Neuron (in vitro differentiated cells): Measurements from ENCODE around the gene DNAJC25.
A peak's percentile ranks its signal among the peaks of the same experiment; 100 is the strongest.

Experiments used
- H2AFZ ChIP-seq: one replicate; pipeline ENCODE4 v1.6.1; 2013; ENCODE audit warnings: low read depth, mild to moderate bottlenecking, inconsistent platforms, low read length, moderate library complexity
- H3K27me3 ChIP-seq: one replicate; pipeline ENCODE4 v1.6.1; 2013; ENCODE audit warnings: low read length; ENCODE audit not compliant: insufficient read depth
- H3K36me3 ChIP-seq: one replicate; pipeline ENCODE4 v1.6.1; 2013; ENCODE audit warnings: low read length; ENCODE audit not compliant: insufficient read depth
- H3K4me1 ChIP-seq: one replicate; pipeline ENCODE4 v1.6.1; 2013; ENCODE audit warnings: low read length; ENCODE audit not compliant: insufficient read depth
- H3K4me3 ChIP-seq: 2 replicates; pipeline ENCODE4 v1.5.1; 2013; ENCODE audit warnings: mild to moderate bottlenecking, low read length, moderate library complexity
- H3K9me3 ChIP-seq: one replicate; pipeline ENCODE4 v1.6.1; 2013; ENCODE audit warnings: low read length

The DNAJC25 gene

GRCh38 chr9:111631214-111631971 lies at the start of gene DNAJC25:
Gene DNAJC25 (plus strand): TSS chr9:111631334. CDS start chr9:111631408, 74 bp downstream.
- Histone ChIP-seq H2AFZ (peak within 1 kb of the TSS; percentile 64), H3K4me3 (peak within 1 kb of the TSS; percentile 80), H3K9me3 (no peaks in the 10 kb centered on the region), H3K36me3 (no peaks in the 10 kb centered on the region), H3K27me3 (no peaks in the 10 kb centered on the region), H3K4me1 (peaks cover 20% of the 10 kb centered on the region)

- H3K4me1 ChIP-seq = no peaks in the 10 kb centered on the region
- H3K9me3 ChIP-seq = no peaks in the 10 kb centered on the region
- H3K27me3 ChIP-seq = no peaks in the 10 kb centered on the region
- H3K36me3 ChIP-seq = peaks cover 6% of the 10 kb centered on the region
- no peak overlapping the region for H2AFZ ChIP-seq
- no peak overlapping the region for H3K4me3 ChIP-seq
Observed at GRCh38 chr9:111582888-111583287, 48.2 kb upstream of the DNAJC25 start.

- no peaks in the 10 kb centered on the region for H3K9me3 ChIP-seq
- H3K36me3 ChIP-seq = peaks cover 2% of the 10 kb centered on the region
Observed at GRCh38 chr9:111586378-111586777, 44.8 kb upstream of the DNAJC25 start.

GRCh38 chr9:111588846-111589245 lies 42.3 kb upstream of the DNAJC25 start:
- Histone ChIP-seq H3K4me1 (no peaks in the 10 kb centered on the region), H3K36me3 (no peaks in the 10 kb centered on the region), H3K27me3 (no peaks in the 10 kb centered on the region), H3K4me3 (no peak overlapping the region), H3K9me3 (no peaks in the 10 kb centered on the region), H2AFZ (no peak overlapping the region)

More at GRCh38 chr9:111586378-111586777, 44.8 kb upstream of the DNAJC25 start:
- no peaks in the 10 kb centered on the region for H3K4me1 ChIP-seq
- H3K4me3 ChIP-seq = no peak overlapping the region
- H2AFZ ChIP-seq = no peak overlapping the region
- no peaks in the 10 kb centered on the region for H3K27me3 ChIP-seq

- Histone ChIP-seq H3K4me1 (no peaks in the 10 kb centered on the region), H2AFZ (peak overlapping the region; percentile 67), H3K9me3 (peaks cover 3% of the 10 kb centered on the region), H3K4me3 (peak overlapping the region; percentile 54), H3K36me3 (no peaks in the 10 kb centered on the region), H3K27me3 (no peaks in the 10 kb centered on the region)
Observed at GRCh38 chr9:111597852-111598732, 33.0 kb upstream of the DNAJC25 start.

- H3K9me3 ChIP-seq = peaks cover 3% of the 10 kb centered on the region
- H3K4me3 ChIP-seq = peak overlapping the region; percentile 54
- peak overlapping the region; percentile 67 for H2AFZ ChIP-seq
- H3K36me3 ChIP-seq = no peaks in the 10 kb centered on the region
- no peaks in the 10 kb centered on the region for H3K27me3 ChIP-seq
- H3K4me1 ChIP-seq = no peaks in the 10 kb centered on the region
Observed at GRCh38 chr9:111598733-111599091, 32.4 kb upstream of the DNAJC25 start.

GRCh38 chr9:111599092-111599954 lies 31.8 kb upstream of the DNAJC25 start, which contains the start of gene PTGR1:
Gene PTGR1 (minus strand): TSS chr9:111599647. CDS start chr9:111597422, 2,225 bp downstream.
- no peaks in the 10 kb centered on the region for H3K27me3 ChIP-seq
- no peaks in the 10 kb centered on the region for H3K36me3 ChIP-seq
- peak within 1 kb of the TSS; percentile 67 for H2AFZ ChIP-seq
- peaks cover 3% of the 10 kb centered on the region for H3K9me3 ChIP-seq
- no peaks in the 10 kb centered on the region for H3K4me1 ChIP-seq
- peak within 1 kb of the TSS; percentile 54 for H3K4me3 ChIP-seq

GRCh38 chr9:111599955-111600343 lies 31.2 kb upstream of the DNAJC25 start:
- Histone ChIP-seq H3K9me3 (peaks cover 3% of the 10 kb centered on the region), H3K4me1 (no peaks in the 10 kb centered on the region), H3K36me3 (no peaks in the 10 kb centered on the region), H3K4me3 (no peak overlapping the region), H3K27me3 (no peaks in the 10 kb centered on the region), H2AFZ (no peak overlapping the region)

GRCh38 chr9:111601237-111602018 lies 29.7 kb upstream of the DNAJC25 start:
- Histone ChIP-seq H3K36me3 (no peaks in the 10 kb centered on the region), H3K9me3 (peaks cover 3% of the 10 kb centered on the region), H3K4me3 (no peak overlapping the region), H2AFZ (no peak overlapping the region), H3K4me1 (no peaks in the 10 kb centered on the region), H3K27me3 (no peaks in the 10 kb centered on the region)

GRCh38 chr9:111603041-111603440 lies 28.1 kb upstream of the DNAJC25 start:
- H3K36me3 ChIP-seq = no peaks in the 10 kb centered on the region
- H3K4me3 ChIP-seq = no peak overlapping the region
- H3K27me3 ChIP-seq = no peaks in the 10 kb centered on the region
- peaks cover 3% of the 10 kb centered on the region for H3K9me3 ChIP-seq
- no peaks in the 10 kb centered on the region for H3K4me1 ChIP-seq
- H2AFZ ChIP-seq = no peak overlapping the region

GRCh38 chr9:111604054-111604615 lies 27.0 kb upstream of the DNAJC25 start:
- Histone ChIP-seq H3K36me3 (no peaks in the 10 kb centered on the region), H3K27me3 (no peaks in the 10 kb centered on the region), H3K4me1 (no peaks in the 10 kb centered on the region), H2AFZ (no peak overlapping the region), H3K4me3 (no peak overlapping the region), H3K9me3 (peaks cover 3% of the 10 kb centered on the region)

- no peak overlapping the region for H3K4me3 ChIP-seq
- H3K4me1 ChIP-seq = no peaks in the 10 kb centered on the region
- no peak overlapping the region for H2AFZ ChIP-seq
Observed at GRCh38 chr9:111605041-111605559, 26.0 kb upstream of the DNAJC25 start.

More at GRCh38 chr9:111605041-111605559, 26.0 kb upstream of the DNAJC25 start:
- peaks cover 2% of the 10 kb centered on the region for H3K9me3 ChIP-seq
- no peaks in the 10 kb centered on the region for H3K27me3 ChIP-seq
- no peaks in the 10 kb centered on the region for H3K36me3 ChIP-seq
